ENCODE data around the gene PRPF38B. TPM values are rescaled to one million over a fixed set of nuclear protein-coding genes. Genes with fewer than 3 reads are reported as not detected.
A peak's percentile ranks its signal among the peaks of the same experiment; 100 is the strongest.

Gene PRPF38B
- total and polyA plus RNA-seq, 2 donors (not counting 1 experiment from before 2014, with no cell fraction given) = 17.8 to 28.8 TPM

DNA sequence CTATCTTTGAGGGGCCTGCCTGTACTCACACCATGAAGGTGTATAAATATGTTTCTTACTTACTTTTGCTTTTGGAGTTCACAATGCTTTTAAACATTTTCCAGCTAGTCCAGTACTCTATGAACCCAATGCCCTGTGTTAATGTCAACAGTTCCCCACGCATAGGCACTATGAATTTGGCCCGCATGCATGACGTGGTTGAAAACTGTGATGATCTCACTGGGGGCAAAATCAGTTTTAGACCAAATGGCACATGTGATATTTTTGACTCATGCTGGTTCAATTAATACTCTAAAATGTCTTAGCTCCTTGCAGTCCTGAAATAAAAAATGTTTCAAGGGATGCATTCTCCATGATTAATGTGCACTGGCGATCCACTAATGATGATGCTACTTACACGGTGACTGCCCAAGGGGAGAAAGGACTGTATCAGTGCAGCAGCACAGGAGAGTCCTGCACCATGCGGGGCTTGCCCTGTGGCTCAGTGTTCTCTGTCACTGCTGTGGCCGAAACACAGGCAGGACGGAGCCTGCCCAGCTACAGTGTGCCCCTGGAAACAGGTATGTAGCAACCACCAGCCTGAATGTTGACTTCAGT, 36.3 kb downstream of the PRPF38B start:
- Histone ChIP-seq H3K27ac (ENCODE audit: insufficient read depth, low read length) (no peak overlapping the region), H4K20me1 (ENCODE audit: control insufficient read depth, extremely low read depth, insufficient read depth, low read length) (no peaks in the 10 kb centered on the region), H3K27me3 (ENCODE audit: control insufficient read depth, insufficient read depth, low read length) (no peaks in the 10 kb centered on the region), H2AFZ (ENCODE audit: low read length) (no peak overlapping the region), H3K4me3 (replicated peaks in 1 of 4; ENCODE audit: control extremely low read depth in 1 of 4, insufficient read depth in 1 of 4, low read depth in 3 of 4, low read length in 4 of 4) (no peak overlapping the region), H3K9me3 (ENCODE audit: control insufficient read depth, insufficient read depth, low read depth, low read length) (no peaks in the 10 kb centered on the region), H3K4me2 (ENCODE audit: extremely low read depth, insufficient read depth, low read length) (no peak overlapping the region), H3K4me1 (ENCODE audit: control insufficient read depth, extremely low read depth, insufficient read depth, low read length) (no peaks in the 10 kb centered on the region), H3K36me3 (ENCODE audit: control insufficient read depth, insufficient read depth, low read length) (no peaks in the 10 kb centered on the region), H3K79me2 (ENCODE audit: control insufficient read depth, insufficient read depth, low read length) (no peaks in the 10 kb centered on the region), H3K9ac (ENCODE audit: insufficient read depth, low read length) (no peak overlapping the region)
- TF ChIP-seq, protein P1, sequence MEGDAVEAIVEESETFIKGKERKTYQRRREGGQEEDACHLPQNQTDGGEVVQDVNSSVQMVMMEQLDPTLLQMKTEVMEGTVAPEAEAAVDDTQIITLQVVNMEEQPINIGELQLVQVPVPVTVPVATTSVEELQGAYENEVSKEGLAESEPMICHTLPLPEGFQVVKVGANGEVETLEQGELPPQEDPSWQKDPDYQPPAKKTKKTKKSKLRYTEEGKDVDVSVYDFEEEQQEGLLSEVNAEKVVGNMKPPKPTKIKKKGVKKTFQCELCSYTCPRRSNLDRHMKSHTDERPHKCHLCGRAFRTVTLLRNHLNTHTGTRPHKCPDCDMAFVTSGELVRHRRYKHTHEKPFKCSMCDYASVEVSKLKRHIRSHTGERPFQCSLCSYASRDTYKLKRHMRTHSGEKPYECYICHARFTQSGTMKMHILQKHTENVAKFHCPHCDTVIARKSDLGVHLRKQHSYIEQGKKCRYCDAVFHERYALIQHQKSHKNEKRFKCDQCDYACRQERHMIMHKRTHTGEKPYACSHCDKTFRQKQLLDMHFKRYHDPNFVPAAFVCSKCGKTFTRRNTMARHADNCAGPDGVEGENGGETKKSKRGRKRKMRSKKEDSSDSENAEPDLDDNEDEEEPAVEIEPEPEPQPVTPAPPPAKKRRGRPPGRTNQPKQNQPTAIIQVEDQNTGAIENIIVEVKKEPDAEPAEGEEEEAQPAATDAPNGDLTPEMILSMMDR (conservative IDR thresholded peaks at IDR 0.05 in 1 of 2, IDR thresholded peaks at IDR 0.05 in 1 of 2; ENCODE audit: low read depth in 1 of 2, low read length in 2 of 2) = no peak
- TF ChIP-seq EZH2 (IDR thresholded peaks at IDR 0.05; ENCODE audit: low read length, missing control alignments) = no peak
- no peak for DNase-seq (ENCODE audit: low read depth in 2 of 2)

GRCh38 chr1:108729481-108729880, 37.4 kb downstream of the PRPF38B start:
- Histone ChIP-seq H3K4me2 (ENCODE audit: extremely low read depth, insufficient read depth, low read length) (no peak overlapping the region), H3K27me3 (ENCODE audit: control insufficient read depth, insufficient read depth, low read length) (no peaks in the 10 kb centered on the region), H3K27ac (ENCODE audit: insufficient read depth, low read length) (no peak overlapping the region), H3K4me3 (replicated peaks in 1 of 4; ENCODE audit: control extremely low read depth in 1 of 4, insufficient read depth in 1 of 4, low read depth in 3 of 4, low read length in 4 of 4) (no peak overlapping the region), H3K9me3 (ENCODE audit: control insufficient read depth, insufficient read depth, low read depth, low read length) (no peaks in the 10 kb centered on the region), H3K9ac (ENCODE audit: insufficient read depth, low read length) (no peak overlapping the region), H2AFZ (ENCODE audit: low read length) (no peak overlapping the region), H3K79me2 (ENCODE audit: control insufficient read depth, insufficient read depth, low read length) (no peaks in the 10 kb centered on the region), H3K36me3 (ENCODE audit: control insufficient read depth, insufficient read depth, low read length) (no peaks in the 10 kb centered on the region), H4K20me1 (ENCODE audit: control insufficient read depth, extremely low read depth, insufficient read depth, low read length) (no peaks in the 10 kb centered on the region), H3K4me1 (ENCODE audit: control insufficient read depth, extremely low read depth, insufficient read depth, low read length) (no peaks in the 10 kb centered on the region)
- DNase-seq (ENCODE audit: low read depth in 2 of 2) = no peak
- TF ChIP-seq, protein P1 (conservative IDR thresholded peaks at IDR 0.05 in 1 of 2, IDR thresholded peaks at IDR 0.05 in 1 of 2; ENCODE audit: low read depth in 1 of 2, low read length in 2 of 2) = no peak
- no peak for TF ChIP-seq EZH2 (IDR thresholded peaks at IDR 0.05; ENCODE audit: low read length, missing control alignments)

- H4K20me1 ChIP-seq (ENCODE audit: control insufficient read depth, extremely low read depth, insufficient read depth, low read length) = no peaks in the 10 kb centered on the region
- H3K4me1 ChIP-seq (ENCODE audit: control insufficient read depth, extremely low read depth, insufficient read depth, low read length) = no peaks in the 10 kb centered on the region
- DNase-seq (ENCODE audit: low read depth in 2 of 2) = peak; percentile 26 to 32
- no peak overlapping the region for H3K27ac ChIP-seq (ENCODE audit: insufficient read depth, low read length)
- TF ChIP-seq EZH2 (IDR thresholded peaks at IDR 0.05; ENCODE audit: low read length, missing control alignments) = no peak
- TF ChIP-seq, protein P1 (conservative IDR thresholded peaks at IDR 0.05 in 1 of 2, IDR thresholded peaks at IDR 0.05 in 1 of 2; ENCODE audit: low read depth in 1 of 2, low read length in 2 of 2) = no peak
- no peak overlapping the region for H3K4me2 ChIP-seq (ENCODE audit: extremely low read depth, insufficient read depth, low read length)
- no peaks in the 10 kb centered on the region for H3K79me2 ChIP-seq (ENCODE audit: control insufficient read depth, insufficient read depth, low read length)
- no peak overlapping the region for H2AFZ ChIP-seq (ENCODE audit: low read length)
- H3K9ac ChIP-seq (ENCODE audit: insufficient read depth, low read length) = no peak overlapping the region
- no peak overlapping the region for H3K4me3 ChIP-seq (replicated peaks in 1 of 4; ENCODE audit: control extremely low read depth in 1 of 4, insufficient read depth in 1 of 4, low read depth in 3 of 4, low read length in 4 of 4)
- no peaks in the 10 kb centered on the region for H3K36me3 ChIP-seq (ENCODE audit: control insufficient read depth, insufficient read depth, low read length)
- no peaks in the 10 kb centered on the region for H3K9me3 ChIP-seq (ENCODE audit: control insufficient read depth, insufficient read depth, low read depth, low read length)
- H3K27me3 ChIP-seq (ENCODE audit: control insufficient read depth, insufficient read depth, low read length) = no peaks in the 10 kb centered on the region
Observed at GRCh38 chr1:108732398-108732797, 40.3 kb downstream of the PRPF38B start.

All from fibroblast of lung (primary cell).